Vagina (tissue), 2 donors: ENCODE data around the gene TNNI3.

Experiments
- CTCF ChIP-seq, 3 experiments: fragments of 450-650 bp in 2 of 3; fragments of 200-600 bp in 1 of 3; sonication (generic) in 1 of 3; IDR thresholded peaks; one replicate each; pipeline ENCODE4 v1.5.1; 2017 to 2019; ENCODE audit warnings: antibody characterized with exemption in 3 of 3, mild to moderate bottlenecking in 2 of 3, moderate library complexity in 2 of 3
- POLR2A ChIP-seq, 2 donors: fragments of 450-650 bp; IDR thresholded peaks; one replicate each; pipeline ENCODE4 v1.6.1; 2017; ENCODE audit warnings: antibody characterized with exemption in 2 of 2, mild to moderate bottlenecking in 2 of 2, moderate library complexity in 2 of 2
- POLR2AphosphoS5 ChIP-seq, 2 donors: sonication (generic); formaldehyde crosslinking; IDR thresholded peaks; one replicate each; pipeline ENCODE4 v1.9.0; 2017; ENCODE audit warnings: antibody characterized with exemption in 2 of 2, mild to moderate bottlenecking in 2 of 2, low read depth in 1 of 2; ENCODE audit not compliant: insufficient read depth in 1 of 2

- TF ChIP-seq CTCF (IDR thresholded peaks at IDR 0.05) (no peak), POLR2AphosphoS5 (IDR thresholded peaks at IDR 0.05; ENCODE audit: insufficient read depth in 1 of 2, low read depth in 1 of 2) (no peak), POLR2A (IDR thresholded peaks at IDR 0.05) (no peak)
Measured at GRCh38 chr19:55146705-55147273, 10.7 kb downstream of the TNNI3 start.
